Measurements from ENCODE around the gene LBH. TPM values are rescaled to one million over a fixed set of nuclear protein-coding genes. Genes with fewer than 3 reads are reported as not detected.

The LBH gene
- 0.10 and 0.42 TPM in 2 replicates for total RNA-seq (2014; rRNA removed; shearing (Covaris generic))

- no peak for DNase-seq (ENCODE audit: low spot score)
Observed at GRCh38 chr2:30231212-30231995, at the start of gene LBH. Gene LBH, plus strand, starts transcription at chr2:30231534. Its CDS starts 205 bp downstream, at chr2:30231739.

DNA sequence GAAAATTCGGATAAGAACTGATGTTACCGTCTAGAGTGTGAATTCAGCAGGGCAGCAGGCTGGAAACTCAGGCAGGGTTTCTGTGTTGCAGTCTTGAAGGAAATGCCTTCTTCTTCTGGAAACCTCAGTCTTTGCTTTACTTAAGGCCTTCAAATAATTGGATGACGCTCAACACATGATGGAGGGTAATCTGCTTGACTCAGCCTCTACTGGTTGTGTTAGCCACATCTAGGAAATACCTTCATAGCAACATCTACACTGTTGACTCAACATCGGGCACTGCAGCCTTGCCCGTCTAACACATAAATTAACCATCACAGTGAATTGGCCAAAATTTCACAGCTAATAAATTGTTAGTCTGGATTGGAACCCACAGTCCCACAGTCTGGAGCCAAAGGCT is 47.3 kb upstream of the LBH start:
- no peak for DNase-seq (ENCODE audit: low spot score)

DNA sequence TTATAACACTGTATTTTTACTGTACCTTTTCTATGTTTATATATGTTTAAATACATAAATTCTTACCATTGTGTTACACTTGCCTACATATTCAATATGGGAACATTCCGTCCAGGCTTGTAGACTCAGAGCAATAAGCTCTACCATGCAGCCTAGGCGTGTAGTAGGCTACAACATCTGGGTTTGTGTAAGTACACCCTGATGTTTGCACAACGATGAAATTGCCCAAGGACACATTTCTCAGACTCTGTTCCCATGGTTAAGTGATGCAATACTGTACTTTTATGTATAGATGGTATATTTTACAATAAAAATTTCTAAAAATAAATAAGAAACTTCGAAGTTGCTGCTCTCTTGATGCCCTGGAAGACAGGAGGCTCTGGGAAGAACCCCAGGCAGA is 46.2 kb upstream of the LBH start:
- DNase-seq (ENCODE audit: low spot score): no peak

DNA sequence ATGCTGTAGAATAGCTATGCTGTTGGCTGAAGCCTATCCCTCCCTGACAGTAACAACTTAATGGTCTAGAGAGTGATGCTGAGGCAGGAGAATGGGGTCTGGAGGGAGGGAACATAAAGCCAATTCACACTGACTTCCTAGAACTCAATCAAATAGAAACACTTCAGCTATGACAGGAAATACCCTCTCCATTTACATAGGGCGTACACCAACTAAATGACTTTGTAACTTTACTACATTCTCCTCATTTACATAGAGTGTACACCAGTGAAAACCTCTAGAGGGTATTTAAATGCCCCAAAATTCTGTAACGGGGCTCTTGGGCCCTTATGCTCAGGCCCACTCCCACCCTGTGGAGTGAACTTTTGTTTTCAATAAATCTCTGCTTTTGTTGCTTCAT is 43.0 kb upstream of the LBH start:
- DNase-seq (ENCODE audit: low spot score): no peak

DNA sequence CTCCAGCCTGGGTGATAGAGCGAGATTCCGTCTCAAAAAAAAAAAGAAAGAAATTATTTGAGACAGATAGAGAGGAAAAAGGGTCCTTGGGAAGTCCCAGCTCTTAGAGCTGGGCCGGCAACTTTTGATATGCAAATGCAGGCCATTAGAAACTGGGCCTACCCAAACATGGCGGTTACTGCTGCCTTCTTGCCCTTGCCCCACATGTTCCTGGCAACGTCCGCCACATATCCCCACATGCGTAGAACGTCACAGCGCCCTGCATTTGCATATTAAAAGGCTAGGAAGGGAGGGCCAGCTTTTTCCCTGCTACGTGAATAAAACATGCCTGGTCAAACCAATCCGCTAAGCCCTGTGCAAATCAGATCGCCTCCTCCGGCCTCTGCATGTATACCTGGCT is 40.7 kb upstream of the LBH start:
- DNase-seq (ENCODE audit: low spot score): no peak

- DNase-seq (ENCODE audit: low spot score): no peak
Observed at GRCh38 chr2:30191107-30191506, 40.2 kb upstream of the LBH start.

DNA sequence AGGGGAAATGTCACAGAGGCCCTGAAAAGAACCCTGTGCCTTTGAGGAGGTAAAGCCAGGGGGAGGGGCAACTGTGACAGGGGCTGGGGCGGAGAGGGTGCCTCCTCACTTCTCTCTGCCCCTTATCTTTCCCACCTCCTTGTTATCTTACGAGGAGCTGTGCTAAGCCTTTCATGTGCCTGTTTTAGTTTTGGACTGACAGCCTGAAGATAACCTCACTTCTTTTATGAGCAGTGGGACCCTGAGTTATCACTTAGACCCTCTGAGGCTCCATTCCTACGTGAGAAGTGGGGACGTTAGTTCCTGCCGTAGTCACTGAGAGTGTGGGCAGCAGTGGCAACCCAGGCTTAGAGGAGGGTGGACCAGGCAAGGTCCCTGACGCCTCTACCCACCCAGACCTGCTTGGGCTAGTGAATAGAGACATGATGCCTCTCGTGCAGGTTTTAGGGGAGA is 39.5 kb upstream of the LBH start:
- DNase-seq (ENCODE audit: low spot score): no peak

- DNase-seq (ENCODE audit: low spot score): no peak
Observed at GRCh38 chr2:30192314-30192713, 39.0 kb upstream of the LBH start.

- DNase-seq (ENCODE audit: low spot score): no peak
Observed at GRCh38 chr2:30193104-30193681, 38.1 kb upstream of the LBH start.

DNA sequence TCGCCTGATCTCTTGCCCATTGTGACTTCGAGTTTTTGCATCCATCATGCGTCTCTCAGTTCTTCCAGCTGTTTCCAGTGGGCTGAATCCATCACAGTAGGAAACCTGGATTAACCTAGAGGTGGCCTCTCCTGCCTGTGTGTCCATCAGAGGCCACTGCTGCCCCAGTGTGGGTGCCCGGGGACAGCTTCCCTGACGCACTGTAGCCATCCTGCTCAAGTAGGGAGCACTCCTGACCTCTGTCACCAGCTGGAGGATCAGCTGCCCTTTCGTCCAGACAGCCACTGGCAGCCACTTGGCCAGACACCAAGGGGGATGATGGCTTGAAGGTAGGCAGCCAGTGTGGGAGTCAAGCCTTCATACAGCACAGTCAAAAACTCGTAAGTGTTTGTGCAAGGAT is 36.9 kb upstream of the LBH start:
- no peak for DNase-seq (ENCODE audit: low spot score)

DNA sequence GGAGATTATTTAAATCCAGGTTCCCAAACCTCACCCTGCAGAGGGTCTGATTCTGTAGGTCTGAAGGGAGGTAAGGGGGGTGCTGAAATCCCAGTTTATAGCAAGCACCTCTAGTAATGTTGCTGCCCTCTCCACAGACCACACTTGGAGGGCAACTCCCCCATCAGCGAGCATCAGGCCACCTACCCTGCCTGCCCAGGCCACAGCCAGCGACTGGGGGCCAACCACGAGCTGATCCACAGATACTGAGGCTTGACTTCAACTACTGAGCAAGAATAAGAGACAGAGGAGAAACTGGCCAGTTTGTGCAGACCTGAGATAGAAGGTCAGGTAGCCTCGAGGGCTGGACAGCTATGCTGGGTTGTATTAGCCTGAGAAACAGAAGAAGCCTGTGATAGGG is 36.3 kb upstream of the LBH start:
- DNase-seq (ENCODE audit: low spot score): no peak

GRCh38 chr2:30197570-30198192 is 33.7 kb upstream of the LBH start:
- no peak for DNase-seq (ENCODE audit: low spot score)

DNA sequence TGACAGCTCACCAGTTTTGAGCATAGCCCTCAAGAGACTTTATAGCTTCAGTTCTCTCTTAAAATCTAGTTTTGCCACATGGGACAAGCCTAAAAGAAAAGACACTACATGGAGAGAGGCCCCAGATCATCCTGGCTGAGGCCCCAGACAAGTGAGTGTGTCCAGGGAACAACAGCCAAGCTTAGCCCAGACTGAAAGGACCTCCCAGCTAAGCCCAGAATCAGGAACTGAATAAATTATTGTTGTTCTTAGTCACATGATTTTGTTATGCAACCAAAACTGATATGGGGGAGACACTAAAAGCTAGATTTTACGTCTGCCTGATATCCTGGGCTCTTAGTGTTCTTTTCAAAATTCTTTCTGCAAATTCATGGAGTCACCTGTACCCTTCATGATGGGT is 29.3 kb upstream of the LBH start:
- DNase-seq (ENCODE audit: low spot score): no peak

DNA sequence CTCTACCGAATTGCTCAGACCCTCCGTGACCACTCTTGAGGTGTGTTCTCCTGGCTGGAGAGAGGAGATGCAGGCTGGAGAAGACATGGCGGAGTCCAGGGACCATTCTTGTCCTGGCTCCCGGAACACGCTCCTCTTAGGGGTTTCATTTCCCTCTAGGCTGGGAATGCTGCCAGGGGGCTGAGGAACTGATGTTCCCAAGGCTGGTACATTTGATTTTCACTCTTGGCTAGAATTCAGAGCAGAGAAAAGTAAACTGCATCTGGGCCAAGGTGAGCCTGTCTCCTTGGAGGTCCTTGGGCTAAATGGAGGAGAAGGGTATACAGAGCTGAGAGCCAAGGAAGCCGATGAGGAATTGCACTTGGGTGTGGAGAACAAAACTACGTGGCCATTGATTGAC is 28.2 kb upstream of the LBH start:
- DNase-seq (ENCODE audit: low spot score): no peak

GRCh38 chr2:30204281-30204680 is 27.1 kb upstream of the LBH start:
- no peak for DNase-seq (ENCODE audit: low spot score)

- DNase-seq (ENCODE audit: low spot score): no peak
Observed at GRCh38 chr2:30205456-30205855, 25.9 kb upstream of the LBH start.

DNA sequence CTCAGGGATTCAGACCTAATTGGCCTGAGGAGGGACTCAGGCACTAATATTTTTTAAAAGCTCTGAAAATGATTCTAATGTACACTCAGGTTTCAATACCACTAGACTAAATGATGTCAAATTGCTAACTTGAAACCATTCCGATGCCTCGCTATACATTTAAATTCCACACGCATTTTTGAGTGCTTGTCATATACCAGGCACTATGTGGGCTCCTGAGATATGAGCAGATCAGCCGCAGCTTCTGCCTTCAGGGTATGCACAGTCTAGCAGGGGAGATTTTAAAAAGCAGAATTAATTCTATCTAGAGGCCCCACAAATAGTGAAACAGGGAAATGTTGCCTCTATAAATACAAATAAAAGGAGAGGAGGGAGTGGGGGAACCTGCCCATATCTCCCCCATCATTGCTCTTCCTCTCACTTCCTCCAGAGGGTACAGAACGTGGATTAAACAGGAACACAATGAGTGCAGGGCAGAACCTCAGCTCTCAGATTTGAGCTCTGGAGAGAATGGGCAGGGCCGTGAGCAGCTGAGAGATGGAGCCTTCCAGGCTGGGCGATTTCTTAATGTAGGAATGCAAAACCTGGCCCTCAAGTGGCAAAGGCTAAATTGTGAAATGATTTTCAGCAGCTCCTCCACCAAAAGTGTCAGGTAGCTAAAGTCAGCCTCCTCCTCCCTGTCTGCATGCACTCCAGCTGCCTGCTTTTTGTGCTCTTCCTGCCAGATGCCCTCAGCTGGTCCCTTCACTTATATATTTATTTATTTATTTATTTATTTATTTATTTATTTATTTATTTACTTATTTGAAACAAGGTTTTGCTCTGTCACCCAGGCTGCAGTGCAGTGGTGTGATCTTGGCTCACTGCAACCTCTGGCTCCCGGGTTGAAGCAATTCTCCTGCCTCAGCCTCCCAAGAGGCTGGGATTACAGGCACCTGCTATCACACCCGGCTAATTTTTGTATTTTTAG is 24.6 kb upstream of the LBH start:
- no peak for DNase-seq (ENCODE audit: low spot score)

DNA sequence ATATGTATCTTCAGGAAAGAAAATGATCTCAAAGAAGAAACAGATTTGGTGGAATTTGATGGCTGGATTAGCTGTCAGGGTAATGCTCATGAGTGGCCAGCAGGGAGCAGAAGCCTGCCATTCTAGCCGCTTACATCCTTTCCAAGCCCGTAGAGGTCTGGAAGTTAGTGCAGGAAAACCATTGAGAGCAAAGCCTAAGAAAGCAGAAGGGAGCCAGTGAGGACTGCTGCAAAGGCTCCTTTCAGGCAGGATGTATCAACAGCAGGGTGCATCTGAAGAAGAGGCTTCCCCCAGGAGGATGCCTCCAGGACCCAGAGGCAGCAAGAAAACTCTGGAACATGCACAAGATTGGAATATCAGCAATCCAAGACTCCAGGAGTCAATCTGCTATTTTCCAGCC is 22.9 kb upstream of the LBH start:
- DNase-seq (ENCODE audit: low spot score): peak; percentile 82

DNA sequence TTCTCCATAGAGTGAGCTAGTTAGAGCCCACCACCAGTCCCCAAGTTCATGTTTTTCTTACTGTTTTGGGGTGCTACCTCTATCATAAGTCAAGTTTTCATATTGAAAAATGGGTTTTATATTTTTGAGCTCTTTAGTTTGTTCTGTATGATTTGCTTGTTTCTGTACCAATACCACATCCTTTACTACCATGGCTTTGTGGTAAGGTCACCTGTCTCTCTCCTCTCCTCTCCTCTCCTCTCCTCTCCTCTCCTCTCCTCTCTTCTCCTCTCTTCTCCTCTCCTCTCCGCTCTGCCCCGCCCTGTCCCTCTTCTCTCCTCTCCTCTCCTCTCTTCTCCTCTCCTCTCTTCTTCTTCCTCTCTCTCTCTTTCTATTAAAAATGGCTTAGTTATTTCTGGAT is 22.1 kb upstream of the LBH start:
- DNase-seq (ENCODE audit: low spot score): no peak

DNA sequence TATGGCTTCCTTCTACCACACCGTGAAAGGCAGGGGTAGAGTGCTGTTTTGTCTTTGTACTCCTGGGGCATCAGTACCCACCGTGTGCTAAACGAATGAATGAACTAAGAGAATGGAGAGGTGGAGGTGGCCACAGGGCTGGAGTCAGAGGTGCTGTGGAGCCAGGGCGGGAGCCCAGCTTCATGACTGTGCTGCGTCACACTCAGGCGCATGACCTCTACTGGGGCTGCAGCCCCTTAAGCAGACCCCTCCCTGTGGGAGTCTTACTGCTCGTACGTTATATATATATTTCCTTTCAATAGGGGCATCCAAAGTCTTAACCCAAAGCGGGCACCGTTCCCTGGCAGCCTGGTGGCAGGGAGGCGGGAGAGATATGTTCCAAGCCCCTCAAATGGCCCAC is 18.0 kb upstream of the LBH start:
- no peak for DNase-seq (ENCODE audit: low spot score)

GRCh38 chr2:30213907-30214463 is 17.3 kb upstream of the LBH start:
- no peak for DNase-seq (ENCODE audit: low spot score)
